GM23338 (cell line): ENCODE data around the gene RXFP4.

Experiments
- EZH2 ChIP-seq: fragments of 200-600 bp; sonication (generic); IDR thresholded peaks from one replicate; pipeline ENCODE4 v1.8.0; 2017; ENCODE audit warnings: antibody characterized with exemption, mild to moderate bottlenecking, low read depth; ENCODE audit not compliant: unreplicated experiment
- JUNB ChIP-seq: IDR thresholded peaks from one replicate; pipeline ENCODE4 v1.6.1; 2016; ENCODE audit warnings: antibody characterized with exemption; ENCODE audit not compliant: unreplicated experiment
- POLR2AphosphoS5 ChIP-seq: IDR thresholded peaks from 2 replicates; pipeline ENCODE4 v1.6.1; 2016; ENCODE audit warnings: antibody characterized with exemption, low read depth
- TF ChIP-seq, protein P1 (sequence below), 2 experiments: fragments of 200-600 bp in 1 of 2; sonication (generic) in 1 of 2; conservative IDR thresholded peaks; 2 replicates each; pipeline versions ENCODE4 v1.5.1 to v1.6.1; 2016 to 2017; ENCODE audit warnings: antibody characterized with exemption in 2 of 2, low read depth in 2 of 2, mild to moderate bottlenecking in 2 of 2, moderate library complexity in 1 of 2

DNA sequence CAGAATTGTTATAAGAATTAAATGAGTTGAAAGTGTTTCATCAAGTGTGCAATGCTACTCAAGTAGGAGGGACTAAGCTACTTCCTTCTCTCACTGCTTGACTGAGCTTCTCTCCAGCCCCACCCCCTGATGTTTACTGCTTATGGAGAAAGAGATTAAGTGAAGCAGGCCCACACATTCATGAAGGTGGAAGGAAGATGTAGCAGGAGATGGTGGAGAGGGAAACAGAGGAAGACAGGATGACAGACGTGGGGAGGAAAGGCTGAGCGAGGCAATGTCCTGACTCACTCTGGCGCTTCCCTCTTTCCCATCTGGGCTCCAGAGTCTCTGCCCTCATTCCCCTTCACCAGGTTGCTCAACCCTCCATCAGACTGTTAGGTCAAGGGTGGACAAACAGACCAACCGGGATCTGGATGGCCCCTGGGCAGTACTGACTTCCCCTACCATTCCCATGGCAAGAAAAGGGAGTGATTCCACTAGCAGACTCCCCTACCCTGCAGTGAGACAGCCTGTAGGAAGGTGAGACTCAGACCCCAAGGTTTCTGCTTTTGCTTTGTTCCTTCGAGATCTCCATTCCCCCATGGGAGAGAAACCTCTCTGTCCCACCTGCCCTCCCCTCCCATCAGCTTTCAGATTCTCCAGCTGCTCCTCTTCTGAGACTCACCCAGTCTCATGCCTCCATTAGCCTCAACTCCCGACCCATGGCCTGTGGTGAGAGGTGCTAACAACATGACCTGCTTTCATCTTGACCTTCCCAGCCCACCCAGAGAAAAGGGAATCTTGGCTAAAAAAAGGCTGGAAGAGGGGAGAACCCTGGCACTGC, 40.0 kb downstream of the RXFP4 start:
- TF ChIP-seq, protein P1, sequence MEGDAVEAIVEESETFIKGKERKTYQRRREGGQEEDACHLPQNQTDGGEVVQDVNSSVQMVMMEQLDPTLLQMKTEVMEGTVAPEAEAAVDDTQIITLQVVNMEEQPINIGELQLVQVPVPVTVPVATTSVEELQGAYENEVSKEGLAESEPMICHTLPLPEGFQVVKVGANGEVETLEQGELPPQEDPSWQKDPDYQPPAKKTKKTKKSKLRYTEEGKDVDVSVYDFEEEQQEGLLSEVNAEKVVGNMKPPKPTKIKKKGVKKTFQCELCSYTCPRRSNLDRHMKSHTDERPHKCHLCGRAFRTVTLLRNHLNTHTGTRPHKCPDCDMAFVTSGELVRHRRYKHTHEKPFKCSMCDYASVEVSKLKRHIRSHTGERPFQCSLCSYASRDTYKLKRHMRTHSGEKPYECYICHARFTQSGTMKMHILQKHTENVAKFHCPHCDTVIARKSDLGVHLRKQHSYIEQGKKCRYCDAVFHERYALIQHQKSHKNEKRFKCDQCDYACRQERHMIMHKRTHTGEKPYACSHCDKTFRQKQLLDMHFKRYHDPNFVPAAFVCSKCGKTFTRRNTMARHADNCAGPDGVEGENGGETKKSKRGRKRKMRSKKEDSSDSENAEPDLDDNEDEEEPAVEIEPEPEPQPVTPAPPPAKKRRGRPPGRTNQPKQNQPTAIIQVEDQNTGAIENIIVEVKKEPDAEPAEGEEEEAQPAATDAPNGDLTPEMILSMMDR (conservative IDR thresholded peaks at IDR 0.05; ENCODE audit: low read depth in 2 of 2), result no peak
- no peak for TF ChIP-seq EZH2
- no peak for TF ChIP-seq JUNB
- no peak for TF ChIP-seq POLR2AphosphoS5
